Measurements from ENCODE around the gene PDGFRB. TPM values are rescaled to one million over a fixed set of nuclear protein-coding genes. Genes with fewer than 3 reads are reported as not detected.
A peak's percentile ranks its signal among the peaks of the same experiment; 100 is the strongest.

Gene PDGFRB
- total and polyA plus RNA-seq, 2 of the 8 experiments (the other 6 are each of a cell fraction or from before 2014, with no cell fraction given), result 4.2 to 13.7 TPM

DNA sequence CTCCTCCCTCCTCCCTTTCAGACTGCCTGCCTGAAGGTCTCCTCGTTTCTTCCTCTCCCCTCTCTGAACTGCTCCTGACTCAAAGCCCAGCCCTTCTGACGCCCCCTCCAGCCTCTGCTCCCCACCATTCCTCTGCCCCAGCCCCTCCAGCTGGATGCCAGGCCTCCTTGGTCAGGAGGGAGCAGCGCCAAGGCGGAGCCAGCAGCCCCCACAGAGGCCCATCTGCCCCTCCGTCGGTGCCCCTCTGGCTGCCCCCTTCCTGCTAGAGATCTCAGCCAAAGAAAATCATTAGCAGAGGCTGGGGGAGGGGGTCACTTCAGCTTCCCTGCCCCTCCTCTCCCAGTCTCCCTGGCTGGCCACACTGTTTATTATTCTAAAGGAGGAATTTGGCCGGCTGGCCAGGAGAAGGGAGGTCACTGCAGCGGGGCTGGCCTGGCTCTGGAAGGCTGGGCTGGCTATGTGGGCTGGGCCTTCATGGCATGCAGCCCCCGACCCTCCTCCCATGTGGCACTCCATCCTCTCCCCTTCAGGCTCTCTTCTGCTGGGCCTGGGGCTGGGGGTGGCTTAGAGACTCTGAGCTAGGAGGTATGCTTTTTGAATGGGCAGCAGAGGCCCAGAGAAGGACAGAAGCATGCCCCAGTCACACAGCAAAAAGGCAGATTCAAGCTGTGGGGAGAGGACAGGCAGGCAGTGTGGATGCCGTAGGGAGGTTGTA is 16.9 kb downstream of the PDGFRB start:
- no peak for DNase-seq (ENCODE audit: low read depth in 1 of 2, low spot score in 2 of 2)
- POLR2A ChIA-PET (ENCODE audit: partially characterized antibody), result interaction anchor here (1.2 to 2.2 kb wide), 4 partner anchors 11 to 263 kb away, joined by 4 to 14 read pairs (median 7); partner anchors contain the start of gene PDGFRB
- H2AFZ ChIP-seq (ENCODE audit: low read length), result no peak overlapping the region

More for the DNA sequence above, 16.9 kb downstream of the PDGFRB start:
- no peak overlapping the region for H4K5ac ChIP-seq (ENCODE audit: insufficient read length, low read depth, low read length)
- peak overlapping the region; percentile 50 for H2BK120ac ChIP-seq (replicated peaks; ENCODE audit: low read depth, low read length)
- H2BK15ac ChIP-seq (ENCODE audit: low read length), result peak overlapping the region; percentile 81; the same call in 1 of the 2 replicates
- peak overlapping the region; percentile 84 for H3K18ac ChIP-seq (ENCODE audit: extremely low read depth, low read length)
- peak overlapping the region; percentile 86 for H2BK20ac ChIP-seq (ENCODE audit: low read length)
- H3K36me3 ChIP-seq (ENCODE audit: control insufficient read depth in 2 of 4, insufficient read depth in 4 of 4, low read length in 3 of 4), result no peaks in the 10 kb centered on the region
- H3K27me3 ChIP-seq (replicated peaks in 1 of 4; ENCODE audit: control insufficient read depth in 3 of 4, extremely low read depth in 1 of 4, insufficient read depth in 3 of 4, low read length in 3 of 4), result no peaks in the 10 kb centered on the region; a peak in 3 of 7 replicates
- H3K4me1 ChIP-seq (replicated peaks in 1 of 4; ENCODE audit: control insufficient read depth in 3 of 4, insufficient read depth in 4 of 4, low read length in 3 of 4), result peaks cover 4 to 36% (median 28%) of the 10 kb centered on the region in 4 experiments
- H3K4me3 ChIP-seq (ENCODE audit: extremely low read depth in 1 of 4, insufficient read depth in 2 of 4, low read depth in 3 of 4, low read length in 4 of 4), result no peak overlapping the region
- H2BK5ac ChIP-seq (ENCODE audit: low read depth, low read length), result peak overlapping the region; percentile 85
- WGBS, 2 experiments (ENCODE audit: extremely low coverage in 1 of 2, insufficient coverage in 1 of 2, insufficient read length in 1 of 2, insufficient replicate concordance in 2 of 2, low coverage in 1 of 2, low lambda C conversion rate in 2 of 2, missing lambda C conversion rate in 1 of 2), result 37% methylated on average over 7 of the region's 10 CpGs; no CpG with 5 or more reads in 1 of the 2 experiments
- no peaks in the 10 kb centered on the region for H4K20me1 ChIP-seq (replicated peaks in 1 of 2; ENCODE audit: control insufficient read depth in 1 of 2, insufficient read depth in 2 of 2, low read length in 2 of 2)
- peak overlapping the region; percentile 28 to 42 for H3K4me2 ChIP-seq (ENCODE audit: insufficient read depth in 1 of 2, low read depth in 2 of 2, low read length in 2 of 2)
- no peak overlapping the region for H3K14ac ChIP-seq (ENCODE audit: insufficient read length)
- no peaks in the 10 kb centered on the region for H3K79me1 ChIP-seq (ENCODE audit: low read depth, low read length)
- H3K23ac ChIP-seq (ENCODE audit: insufficient read length), result no peak overlapping the region
- H3K4ac ChIP-seq (replicated peaks; ENCODE audit: insufficient read length, low read depth, low read length), result no peak overlapping the region
- TF ChIP-seq KDM5A (IDR thresholded peaks at IDR 0.05; ENCODE audit: low read length) (no peak), SIX5 (IDR thresholded peaks at IDR 0.05; ENCODE audit: low read depth, low read length) (no peak), RBBP5 (IDR thresholded peaks at IDR 0.05; ENCODE audit: borderline replicate concordance, low read depth, low read length) (peak; percentile 32; the same call in 1 of the 2 replicates), KDM1A (IDR thresholded peaks at IDR 0.05; ENCODE audit: borderline replicate concordance, low read length) (peak; percentile 17; the same call in 1 of the 2 replicates), CBX5 (IDR thresholded peaks at IDR 0.05; ENCODE audit: low read depth, low read length) (no peak), SIRT6 (IDR thresholded peaks at IDR 0.05; ENCODE audit: low read length) (no peak)
- TF ChIP-seq, protein P1, sequence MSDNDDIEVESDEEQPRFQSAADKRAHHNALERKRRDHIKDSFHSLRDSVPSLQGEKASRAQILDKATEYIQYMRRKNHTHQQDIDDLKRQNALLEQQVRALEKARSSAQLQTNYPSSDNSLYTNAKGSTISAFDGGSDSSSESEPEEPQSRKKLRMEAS (IDR thresholded peaks at IDR 0.05), result peak; percentile 46; the same call in 1 of the 2 replicates
- H3K79me2 ChIP-seq (ENCODE audit: control insufficient read depth in 1 of 2, insufficient read depth in 2 of 2, low read length in 2 of 2), result no peaks in the 10 kb centered on the region
- H3K23me2 ChIP-seq (ENCODE audit: low read depth, low read length), result no peaks in the 10 kb centered on the region
- CTCF ChIA-PET (ENCODE audit: partially characterized antibody), result interaction anchor here (0.8 to 13.1 kb wide), 16 partner anchors 8 to 211 kb away, joined by 3 to 188 read pairs (median 4); partner anchors contain the start of gene PDGFRB
- H4K8ac ChIP-seq (ENCODE audit: extremely low read depth, insufficient read depth, low read length), result no peak overlapping the region; the same call in 1 of the 2 replicates
- H3K9ac ChIP-seq (replicated peaks in 1 of 4; ENCODE audit: extremely low read depth in 1 of 4, low read depth in 3 of 4, low read length in 3 of 4), result no peak overlapping the region
- peak overlapping the region; percentile 99 for H2BK12ac ChIP-seq (ENCODE audit: low read depth, low read length)
- no peak for FAIRE-seq
- no peaks in the 10 kb centered on the region for H3K9me3 ChIP-seq (ENCODE audit: insufficient read depth in 2 of 2, low read depth in 1 of 2, low read length in 1 of 2)
- H3K27ac ChIP-seq (ENCODE audit: low read depth, low read length), result no peak overlapping the region
- H3K56ac ChIP-seq (replicated peaks; ENCODE audit: insufficient read length, low read depth, low read length), result no peak overlapping the region
- peak overlapping the region; percentile 96 for H2AK5ac ChIP-seq (ENCODE audit: low read depth, low read length)
- H4K91ac ChIP-seq (replicated peaks; ENCODE audit: insufficient read length, low read length), result peak overlapping the region; percentile 58

All from H1 (cell line).